ENCODE results near the gene VEZT. TPM values are rescaled to one million over a fixed set of nuclear protein-coding genes. Genes with fewer than 3 reads are reported as not detected.
"Not testable (repeated sequence)": the region's sequence is repeated elsewhere in the genome, so short reads cannot be mapped to it uniquely, and the experiment has no call there.

VEZT gene
- total RNA-seq, 3 donors from 2014 or later: 41.7 to 43.4 (median 41.8) TPM

DNA sequence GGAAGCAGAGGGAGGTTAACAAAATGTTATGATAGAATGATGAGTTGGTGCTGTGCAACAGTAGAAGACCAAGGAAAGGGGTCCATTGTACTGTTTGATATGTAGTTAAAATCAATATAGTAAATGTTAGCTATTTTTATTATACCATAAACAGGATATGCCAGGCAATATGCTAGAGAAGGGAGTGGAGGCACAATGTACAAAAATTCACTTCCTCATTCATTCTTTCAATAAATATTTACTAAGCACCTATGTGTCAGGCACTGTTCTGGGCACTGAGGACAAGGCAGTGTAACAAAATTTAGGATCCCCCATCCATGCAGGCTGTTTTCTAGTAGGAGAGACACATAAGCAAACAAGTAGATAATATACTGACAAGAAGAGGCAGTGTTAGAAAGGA lies 25.3 kb upstream of the VEZT start:
- DNase-seq (no peak), ATAC-seq (no peak)
- Mint-ChIP-seq H3K9me3 (no peaks in the 10 kb centered on the region), H3K4me1 (ENCODE audit: low read depth) (no peaks in the 10 kb centered on the region), H3K27me3 (ENCODE audit: low read depth) (peaks cover 2% of the 10 kb centered on the region), H3K4me3 (no peak overlapping the region), H3K36me3 (ENCODE audit: insufficient read depth) (no peaks in the 10 kb centered on the region)

DNA sequence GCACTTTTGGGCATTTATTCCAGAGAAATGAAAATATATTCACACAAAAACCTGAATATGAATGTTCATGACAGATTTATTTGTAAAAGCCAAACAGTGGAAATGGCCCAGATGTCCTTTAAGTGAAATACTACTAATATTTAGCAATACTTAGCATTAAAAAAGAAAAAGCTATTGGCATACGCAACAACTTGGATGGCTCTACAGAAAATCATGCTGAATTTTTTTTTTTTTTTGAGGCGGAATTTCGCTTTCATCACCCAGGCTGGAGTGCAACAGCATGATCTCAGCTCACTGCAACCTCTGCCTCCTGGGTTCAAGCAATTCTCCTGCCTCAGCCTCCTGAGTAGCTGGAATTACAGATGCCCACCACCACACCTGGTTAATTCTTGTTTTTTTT lies 24.5 kb upstream of the VEZT start:
- ATAC-seq: no peak
- no peaks in the 10 kb centered on the region for H3K36me3 Mint-ChIP-seq (ENCODE audit: insufficient read depth)
- no peak overlapping the region for H3K4me3 Mint-ChIP-seq
- H3K27me3 Mint-ChIP-seq (ENCODE audit: low read depth): peaks cover 3% of the 10 kb centered on the region
- DNase-seq: no peak
- no peaks in the 10 kb centered on the region for H3K4me1 Mint-ChIP-seq (ENCODE audit: low read depth)
- no peaks in the 10 kb centered on the region for H3K9me3 Mint-ChIP-seq

- H3K4me3 Mint-ChIP-seq: no peak overlapping the region
- ATAC-seq (no peak), DNase-seq (no peak)
- H3K36me3 Mint-ChIP-seq (ENCODE audit: insufficient read depth): no peaks in the 10 kb centered on the region
- H3K4me1 Mint-ChIP-seq (ENCODE audit: low read depth): no peaks in the 10 kb centered on the region
- H3K27me3 Mint-ChIP-seq (ENCODE audit: low read depth): peaks cover 3% of the 10 kb centered on the region
- H3K9me3 Mint-ChIP-seq: no peaks in the 10 kb centered on the region
Observed at GRCh38 chr12:95195122-95195521, 22.5 kb upstream of the VEZT start.

GRCh38 chr12:95196875-95197569 lies 20.6 kb upstream of the VEZT start:
- not testable (repeated sequence) for H3K27me3 Mint-ChIP-seq (ENCODE audit: low read depth); H3K4me3 Mint-ChIP-seq; H3K4me1 Mint-ChIP-seq (ENCODE audit: low read depth); DNase-seq; H3K9me3 Mint-ChIP-seq; H3K36me3 Mint-ChIP-seq (ENCODE audit: insufficient read depth); ATAC-seq

DNA sequence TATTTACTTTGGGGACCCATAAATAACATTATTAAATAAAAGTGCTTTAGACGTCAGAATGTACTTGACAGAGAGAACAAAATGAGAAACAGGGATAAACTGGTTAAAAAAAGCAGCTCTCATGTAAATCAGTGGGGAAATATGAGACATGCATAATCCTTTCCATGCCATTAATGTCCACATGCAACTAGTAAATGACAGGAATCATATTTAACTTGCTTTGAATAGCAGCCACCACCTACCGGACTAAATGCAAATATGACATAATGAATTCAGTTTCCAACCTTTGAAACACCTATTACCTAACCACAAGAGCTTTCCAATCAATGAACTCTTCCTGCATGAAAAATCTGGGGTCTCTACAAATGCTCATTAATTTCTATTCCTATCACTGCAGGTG lies 20.0 kb upstream of the VEZT start:
- H3K4me3 Mint-ChIP-seq: no peak overlapping the region

DNA sequence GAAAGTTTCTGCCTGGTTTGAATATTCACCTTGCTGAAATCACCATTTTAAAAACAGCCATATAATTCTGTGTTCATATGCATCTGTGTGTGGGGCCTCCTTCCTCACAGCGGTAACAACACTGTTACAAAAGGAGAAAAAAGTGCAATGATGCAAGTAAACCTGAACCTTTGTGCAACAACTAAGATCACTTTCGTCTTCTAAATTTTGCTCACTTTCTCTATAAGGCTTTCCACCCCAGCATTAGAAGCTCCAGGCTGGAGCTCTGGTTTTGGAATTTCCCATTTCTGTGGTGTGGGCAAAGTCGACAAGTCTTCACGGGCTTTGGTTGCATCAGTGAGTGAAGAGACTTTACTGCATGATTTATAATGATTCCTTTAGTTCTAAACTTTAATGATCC lies 18.7 kb upstream of the VEZT start:
- peaks cover 5% of the 10 kb centered on the region for H3K4me1 Mint-ChIP-seq (ENCODE audit: low read depth)
- ATAC-seq: no peak
- no peaks in the 10 kb centered on the region for H3K36me3 Mint-ChIP-seq (ENCODE audit: insufficient read depth)
- H3K4me3 Mint-ChIP-seq: no peak overlapping the region
- DNase-seq: no peak
- no peaks in the 10 kb centered on the region for H3K9me3 Mint-ChIP-seq
- H3K27me3 Mint-ChIP-seq (ENCODE audit: low read depth): peaks cover 3% of the 10 kb centered on the region

More for the DNA sequence above, 20.0 kb upstream of the VEZT start:
- peaks cover 2% of the 10 kb centered on the region for H3K4me1 Mint-ChIP-seq (ENCODE audit: low read depth)
- DNase-seq: no peak
- ATAC-seq: no peak
- peaks cover 3% of the 10 kb centered on the region for H3K27me3 Mint-ChIP-seq (ENCODE audit: low read depth)
- H3K9me3 Mint-ChIP-seq: no peaks in the 10 kb centered on the region
- no peaks in the 10 kb centered on the region for H3K36me3 Mint-ChIP-seq (ENCODE audit: insufficient read depth)

DNA sequence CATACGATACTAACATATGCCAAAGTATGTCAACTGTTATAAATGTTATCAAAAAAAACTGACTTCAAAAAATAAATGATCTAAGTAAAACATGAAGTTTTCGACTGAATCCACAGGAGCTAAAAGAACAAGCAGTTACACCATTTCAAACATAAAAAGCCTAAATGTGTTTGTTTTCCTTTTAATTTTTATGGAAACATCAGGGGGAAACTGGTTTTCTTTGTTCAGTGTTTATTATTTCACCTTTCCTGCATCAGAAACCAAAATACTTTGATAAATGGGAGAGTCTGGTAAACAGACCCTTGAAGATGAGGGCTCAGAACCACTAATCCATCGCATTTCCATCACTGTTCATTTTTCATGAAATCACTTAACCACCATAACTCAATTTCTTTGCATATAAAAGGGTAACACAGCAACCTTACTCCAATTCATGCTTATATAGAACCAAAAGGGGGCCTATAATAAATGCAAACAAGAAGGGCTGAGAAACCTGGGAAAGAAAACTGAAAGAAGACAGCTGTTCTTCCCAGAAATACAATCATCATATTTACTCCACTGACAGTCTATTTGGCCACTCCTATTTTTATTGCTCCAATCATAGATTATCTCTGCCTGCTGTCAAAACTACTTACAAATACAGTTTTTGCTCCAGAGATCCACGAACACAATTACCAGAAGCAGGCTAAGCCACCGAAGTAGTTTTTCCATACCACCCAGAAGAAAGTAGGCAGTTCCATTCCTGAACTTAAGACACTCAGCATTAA lies 17.3 kb upstream of the VEZT start:
- DNase-seq (no peak), ATAC-seq (no peak)
- Mint-ChIP-seq H3K9me3 (no peaks in the 10 kb centered on the region), H3K36me3 (ENCODE audit: insufficient read depth) (no peaks in the 10 kb centered on the region), H3K4me3 (no peak overlapping the region), H3K27me3 (ENCODE audit: low read depth) (peaks cover 1% of the 10 kb centered on the region), H3K4me1 (ENCODE audit: low read depth) (peaks cover 5% of the 10 kb centered on the region)

GRCh38 chr12:95201056-95201670 lies 16.4 kb upstream of the VEZT start:
- Mint-ChIP-seq H3K4me1 (ENCODE audit: low read depth) (peaks cover 5% of the 10 kb centered on the region), H3K27me3 (ENCODE audit: low read depth) (peaks cover 1% of the 10 kb centered on the region), H3K36me3 (ENCODE audit: insufficient read depth) (no peaks in the 10 kb centered on the region), H3K9me3 (no peaks in the 10 kb centered on the region), H3K4me3 (no peak overlapping the region)
- ATAC-seq (no peak), DNase-seq (no peak)

DNA sequence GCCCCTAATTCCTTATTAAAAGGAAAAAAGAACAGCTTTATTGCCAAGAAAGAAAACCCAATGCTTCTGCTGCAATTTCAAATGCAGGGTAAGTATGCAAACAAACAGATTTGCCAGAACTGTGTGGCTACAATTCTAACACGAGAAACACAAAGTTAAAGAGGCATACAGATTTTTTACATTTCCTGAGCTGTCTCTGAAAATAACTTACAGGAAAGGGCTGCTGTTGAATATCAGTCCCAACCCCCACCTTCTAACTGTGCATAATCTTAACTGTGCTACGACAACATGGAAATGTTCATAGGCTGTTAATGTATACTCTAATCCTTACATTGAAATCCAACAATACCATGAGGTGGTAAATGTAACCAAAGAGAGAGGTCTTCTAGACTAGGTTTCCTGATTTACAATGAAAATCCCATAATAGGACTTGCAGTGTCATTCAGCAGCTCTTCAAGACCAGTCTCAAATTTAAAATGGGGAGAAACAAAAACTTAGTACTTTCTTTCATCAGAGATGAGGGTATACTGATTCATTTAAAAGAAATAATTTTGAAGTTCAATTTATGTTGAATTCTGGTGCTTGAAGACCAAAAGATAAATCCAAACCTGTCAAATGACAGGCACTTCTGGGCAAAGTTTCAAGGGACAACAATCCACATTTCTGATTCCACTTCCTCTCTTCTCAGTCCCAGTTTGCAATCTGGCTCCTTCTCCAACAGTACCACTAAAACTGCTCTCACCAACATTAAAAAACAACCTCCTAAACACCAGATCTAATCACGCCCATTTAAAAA lies 14.7 kb upstream of the VEZT start:
- Mint-ChIP-seq H3K27me3 (ENCODE audit: low read depth) (peaks cover 1% of the 10 kb centered on the region), H3K4me3 (no peak overlapping the region), H3K36me3 (ENCODE audit: insufficient read depth) (no peaks in the 10 kb centered on the region), H3K9me3 (no peaks in the 10 kb centered on the region), H3K4me1 (ENCODE audit: low read depth) (peaks cover 5% of the 10 kb centered on the region)
- ATAC-seq: no peak
- DNase-seq: no peak

GRCh38 chr12:95203487-95204030 lies 14.0 kb upstream of the VEZT start:
- Mint-ChIP-seq H3K9me3 (no peaks in the 10 kb centered on the region), H3K36me3 (ENCODE audit: insufficient read depth) (no peaks in the 10 kb centered on the region), H3K4me1 (ENCODE audit: low read depth) (peaks cover 5% of the 10 kb centered on the region), H3K27me3 (ENCODE audit: low read depth) (no peaks in the 10 kb centered on the region), H3K4me3 (no peak overlapping the region)
- no peak for DNase-seq
- ATAC-seq: no peak

- Mint-ChIP-seq H3K9me3 (no peaks in the 10 kb centered on the region), H3K27me3 (ENCODE audit: low read depth) (peaks cover under 1% of the 10 kb centered on the region), H3K4me1 (ENCODE audit: low read depth) (peaks cover 5% of the 10 kb centered on the region), H3K36me3 (ENCODE audit: insufficient read depth) (no peaks in the 10 kb centered on the region), H3K4me3 (no peak overlapping the region)
- ATAC-seq (peak in 1 of 2 donors; percentile 18), DNase-seq (no peak)
Observed at GRCh38 chr12:95204141-95204866, 13.3 kb upstream of the VEZT start.

GRCh38 chr12:95205016-95205624 lies 12.5 kb upstream of the VEZT start:
- no peaks in the 10 kb centered on the region for H3K36me3 Mint-ChIP-seq (ENCODE audit: insufficient read depth)
- DNase-seq (no peak), ATAC-seq (no peak)

DNA sequence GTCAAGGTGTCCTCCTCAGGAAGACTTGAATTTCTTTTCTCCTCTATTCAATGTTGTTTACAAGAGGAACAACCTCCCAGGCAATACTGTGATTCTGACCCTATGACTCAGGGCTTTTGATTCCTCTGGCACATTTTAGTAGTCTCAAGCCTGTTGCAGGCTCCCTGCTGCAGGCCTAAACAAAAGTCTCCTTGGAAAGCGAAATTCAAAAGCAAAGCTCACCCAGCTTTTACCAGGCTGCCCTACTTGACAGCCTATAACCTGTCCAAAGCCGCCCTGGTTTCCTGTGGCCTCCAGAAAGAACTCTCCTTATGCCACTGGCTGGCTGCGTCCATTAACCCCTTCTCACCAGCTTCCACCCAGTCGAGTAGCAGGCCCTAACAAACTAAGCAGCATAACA lies 11.9 kb upstream of the VEZT start:
- H3K4me3 Mint-ChIP-seq: no peak overlapping the region
- H3K9me3 Mint-ChIP-seq: no peaks in the 10 kb centered on the region
- peaks cover 2% of the 10 kb centered on the region for H3K27me3 Mint-ChIP-seq (ENCODE audit: low read depth)
- peaks cover 5% of the 10 kb centered on the region for H3K4me1 Mint-ChIP-seq (ENCODE audit: low read depth)
- DNase-seq: no peak
- ATAC-seq: no peak
- H3K36me3 Mint-ChIP-seq (ENCODE audit: insufficient read depth): no peaks in the 10 kb centered on the region

More at GRCh38 chr12:95205016-95205624, 12.5 kb upstream of the VEZT start:
- Mint-ChIP-seq H3K9me3 (no peaks in the 10 kb centered on the region), H3K4me1 (ENCODE audit: low read depth) (peaks cover 5% of the 10 kb centered on the region), H3K27me3 (ENCODE audit: low read depth) (peaks cover 2% of the 10 kb centered on the region), H3K4me3 (no peak overlapping the region)

Data from activated T-cell treated with anti-CD3 and anti-CD28 coated beads, Interleukin-2, amount 50 U/mL, for 4 hours (primary cell).